Astrocyte of the cerebellum (primary cell): ENCODE measurements around the gene ABTB2.

Experiments
- DNase-seq: peaks from one replicate; pipeline ENCODE4 v3.0.0-alpha.2; 2011; ENCODE audit warnings: low read depth
- H3K4me3 ChIP-seq: 2 replicates; pipeline ENCODE4 v1.5.1; 2011; ENCODE audit warnings: mild to moderate bottlenecking, low read depth, low read length, moderate library complexity
- in situ Hi-C: cut with HindIII; loops from 2 replicates; pipeline ENCODE4 v1.10.0; 2017; ENCODE audit warnings: low sequenced_read_pairs
- TF ChIP-seq, protein P1 (sequence below): IDR thresholded peaks from 2 replicates; pipeline ENCODE4 v1.5.1; 2012; ENCODE audit warnings: low read length, low read depth, moderate library complexity, mild to moderate bottlenecking; ENCODE audit errors: missing control alignments

ABTB2 gene

DNA sequence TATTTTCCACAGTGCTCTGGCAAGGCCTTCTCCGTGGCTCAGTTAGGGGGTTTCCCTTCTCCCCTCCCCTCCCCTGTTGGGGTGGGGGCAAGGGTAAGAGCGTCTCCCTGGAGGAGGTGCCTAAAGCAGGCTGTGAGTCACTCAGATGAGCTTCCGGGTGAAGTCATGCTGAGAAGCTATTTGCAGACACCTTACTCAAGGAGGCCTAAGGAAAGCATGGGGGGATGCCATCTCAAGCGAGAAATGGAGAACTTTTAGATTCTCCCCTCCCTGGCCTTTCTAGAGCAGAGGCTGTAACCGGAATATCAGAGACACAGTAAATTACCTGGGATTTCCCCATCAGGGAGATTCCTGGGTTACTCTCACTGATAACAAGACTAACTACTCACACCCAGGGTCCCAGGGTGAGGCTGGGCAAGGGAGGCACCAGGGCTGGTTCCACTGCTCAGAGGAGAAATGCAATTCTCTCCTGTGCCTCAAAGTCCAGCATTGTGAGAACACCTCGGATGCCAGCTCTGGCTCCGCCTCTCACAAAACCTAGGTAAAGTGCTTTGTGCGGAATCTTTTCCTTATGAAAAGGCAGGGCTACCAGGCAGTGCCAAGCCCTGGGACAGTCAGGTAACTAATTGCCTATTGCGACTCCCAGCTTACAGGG lies 123.6 kb downstream of the ABTB2 start:
- in situ Hi-C loops = no loop called here

DNA sequence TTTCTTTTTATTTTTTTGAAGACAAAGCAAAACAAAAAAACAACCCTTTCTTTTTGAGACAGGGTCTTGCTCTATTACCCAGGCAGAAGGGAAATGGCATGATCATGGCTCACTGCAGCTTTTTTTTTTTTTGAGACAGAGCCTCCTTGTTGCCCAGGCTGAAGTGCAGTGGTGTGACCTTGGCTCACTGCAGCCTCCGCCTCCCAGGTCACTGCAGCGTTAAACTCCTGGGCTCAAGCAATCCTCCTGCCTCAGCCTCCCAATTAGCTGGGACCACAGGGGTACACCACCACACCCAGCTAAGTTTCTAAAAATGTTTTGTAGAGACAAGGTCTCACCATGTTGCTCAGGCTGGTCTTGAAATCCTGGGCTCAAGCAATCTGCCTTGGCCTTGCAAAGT lies 124.6 kb downstream of the ABTB2 start:
- DNase-seq = no peak
- in situ Hi-C loops = no loop called here
- no peak overlapping the region for H3K4me3 ChIP-seq
- TF ChIP-seq, protein P1, sequence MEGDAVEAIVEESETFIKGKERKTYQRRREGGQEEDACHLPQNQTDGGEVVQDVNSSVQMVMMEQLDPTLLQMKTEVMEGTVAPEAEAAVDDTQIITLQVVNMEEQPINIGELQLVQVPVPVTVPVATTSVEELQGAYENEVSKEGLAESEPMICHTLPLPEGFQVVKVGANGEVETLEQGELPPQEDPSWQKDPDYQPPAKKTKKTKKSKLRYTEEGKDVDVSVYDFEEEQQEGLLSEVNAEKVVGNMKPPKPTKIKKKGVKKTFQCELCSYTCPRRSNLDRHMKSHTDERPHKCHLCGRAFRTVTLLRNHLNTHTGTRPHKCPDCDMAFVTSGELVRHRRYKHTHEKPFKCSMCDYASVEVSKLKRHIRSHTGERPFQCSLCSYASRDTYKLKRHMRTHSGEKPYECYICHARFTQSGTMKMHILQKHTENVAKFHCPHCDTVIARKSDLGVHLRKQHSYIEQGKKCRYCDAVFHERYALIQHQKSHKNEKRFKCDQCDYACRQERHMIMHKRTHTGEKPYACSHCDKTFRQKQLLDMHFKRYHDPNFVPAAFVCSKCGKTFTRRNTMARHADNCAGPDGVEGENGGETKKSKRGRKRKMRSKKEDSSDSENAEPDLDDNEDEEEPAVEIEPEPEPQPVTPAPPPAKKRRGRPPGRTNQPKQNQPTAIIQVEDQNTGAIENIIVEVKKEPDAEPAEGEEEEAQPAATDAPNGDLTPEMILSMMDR = no peak

More for the DNA sequence above, 123.6 kb downstream of the ABTB2 start:
- no peak for DNase-seq
- no peak overlapping the region for H3K4me3 ChIP-seq
- TF ChIP-seq, protein P1 = no peak

DNA sequence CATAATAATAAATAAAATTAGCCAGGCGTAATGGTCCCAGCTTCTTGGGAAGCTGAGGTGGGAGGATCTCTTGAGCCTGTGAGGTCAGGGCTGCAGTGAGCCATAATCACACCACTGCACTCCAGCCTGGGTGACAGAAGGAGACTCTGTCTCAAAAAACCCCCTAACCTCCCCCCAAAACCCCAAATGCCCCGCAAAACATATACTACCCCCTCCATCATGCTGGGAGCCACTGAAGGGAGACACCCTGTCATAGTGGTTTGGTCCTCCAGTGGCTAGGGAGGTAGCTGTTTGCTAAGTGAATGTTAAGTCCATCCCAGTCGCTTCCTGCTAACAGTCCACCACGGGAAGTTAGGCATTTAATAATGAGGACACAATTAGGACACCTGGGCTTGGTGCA lies 125.0 kb downstream of the ABTB2 start:
- DNase-seq = no peak
- in situ Hi-C loops = no loop called here
- TF ChIP-seq, protein P1 = no peak
- no peak overlapping the region for H3K4me3 ChIP-seq

DNA sequence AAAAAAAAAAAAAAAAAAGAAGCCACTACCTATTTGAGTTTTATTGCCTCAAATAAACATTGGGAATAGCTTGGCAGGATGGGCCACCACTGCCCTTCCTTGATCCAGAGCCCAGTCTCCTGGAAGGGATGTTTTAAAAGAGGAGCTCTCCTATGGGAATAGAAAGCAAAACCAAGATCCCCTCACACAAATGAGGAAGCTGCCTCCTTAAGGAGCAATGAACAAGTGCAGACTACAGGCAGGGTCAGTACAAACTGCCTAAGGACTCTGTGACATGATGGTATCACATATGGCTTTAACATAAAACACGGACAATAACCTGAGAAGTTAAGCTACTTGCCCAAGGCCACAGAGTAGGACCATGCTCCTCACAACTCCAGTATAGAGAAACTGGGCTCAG lies 131.6 kb downstream of the ABTB2 start:
- no peak overlapping the region for H3K4me3 ChIP-seq
- TF ChIP-seq, protein P1 = no peak
- DNase-seq = no peak
- in situ Hi-C loops = no loop called here

DNA sequence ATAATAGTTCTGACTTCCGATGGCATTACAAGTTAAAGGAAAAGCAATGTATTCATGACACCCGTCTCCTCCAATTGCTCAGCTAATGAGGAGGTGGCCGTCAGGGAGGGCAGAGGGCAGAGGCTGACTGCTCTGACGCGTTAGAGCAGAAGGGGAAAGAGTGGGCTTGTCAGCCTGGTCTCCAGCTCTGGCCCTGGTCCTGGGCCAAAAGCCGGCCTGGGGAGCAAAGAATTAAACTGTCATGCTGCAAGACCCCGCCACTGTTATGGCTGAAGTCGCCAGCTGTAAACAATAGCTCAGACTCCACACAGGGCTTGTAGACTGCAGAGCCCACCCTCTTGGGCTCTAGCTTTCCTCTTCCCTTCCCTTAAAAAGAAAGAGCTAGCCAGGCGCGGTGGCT lies 132.7 kb downstream of the ABTB2 start:
- in situ Hi-C loops = no loop called here
- TF ChIP-seq, protein P1 = no peak
- H3K4me3 ChIP-seq = no peak overlapping the region
- DNase-seq = no peak

DNA sequence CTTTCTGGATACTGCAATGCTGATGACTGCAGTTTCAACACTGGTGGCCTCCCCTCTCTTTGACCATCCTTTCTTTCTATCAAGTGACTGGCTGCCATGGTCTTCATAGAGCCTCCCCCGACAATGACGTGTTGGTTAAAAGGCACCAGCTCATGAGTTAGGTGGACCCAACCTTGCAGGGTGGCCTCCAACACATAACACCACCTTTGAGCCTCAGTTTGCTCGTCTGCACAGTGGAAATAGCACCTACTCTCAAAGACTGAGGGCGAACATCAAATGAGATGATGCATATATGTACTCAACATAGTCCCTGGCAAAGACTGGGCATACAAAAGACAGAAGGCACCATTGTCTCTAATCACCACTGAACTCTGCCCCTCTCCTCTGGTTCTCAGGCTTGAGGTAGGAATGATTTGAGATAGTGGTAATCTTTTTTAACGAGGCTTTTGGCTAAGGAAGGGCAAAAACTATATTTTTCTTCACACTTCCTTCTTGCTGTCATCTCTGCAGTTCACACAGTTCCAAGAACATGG lies 133.3 kb downstream of the ABTB2 start:
- TF ChIP-seq, protein P1 = no peak
- no peak overlapping the region for H3K4me3 ChIP-seq
- in situ Hi-C loops = no loop called here
- DNase-seq = no peak
